Placental epithelial cell (primary cell): ENCODE data around the gene FOXL2. TPM values are rescaled to one million over a fixed set of nuclear protein-coding genes. Genes with fewer than 3 reads are reported as not detected.

ENCODE experiments used
- total RNA-seq: library from RNA; depleted of rRNA; stranded (reverse); fragments of >200 nt; gene quantifications from 2 replicates; pipeline ENCODE4 v1.2.3, GENCODE V29; 2012

The FOXL2 gene
- 0.79 and 1.2 TPM in 2 replicates for total RNA-seq

DNA sequence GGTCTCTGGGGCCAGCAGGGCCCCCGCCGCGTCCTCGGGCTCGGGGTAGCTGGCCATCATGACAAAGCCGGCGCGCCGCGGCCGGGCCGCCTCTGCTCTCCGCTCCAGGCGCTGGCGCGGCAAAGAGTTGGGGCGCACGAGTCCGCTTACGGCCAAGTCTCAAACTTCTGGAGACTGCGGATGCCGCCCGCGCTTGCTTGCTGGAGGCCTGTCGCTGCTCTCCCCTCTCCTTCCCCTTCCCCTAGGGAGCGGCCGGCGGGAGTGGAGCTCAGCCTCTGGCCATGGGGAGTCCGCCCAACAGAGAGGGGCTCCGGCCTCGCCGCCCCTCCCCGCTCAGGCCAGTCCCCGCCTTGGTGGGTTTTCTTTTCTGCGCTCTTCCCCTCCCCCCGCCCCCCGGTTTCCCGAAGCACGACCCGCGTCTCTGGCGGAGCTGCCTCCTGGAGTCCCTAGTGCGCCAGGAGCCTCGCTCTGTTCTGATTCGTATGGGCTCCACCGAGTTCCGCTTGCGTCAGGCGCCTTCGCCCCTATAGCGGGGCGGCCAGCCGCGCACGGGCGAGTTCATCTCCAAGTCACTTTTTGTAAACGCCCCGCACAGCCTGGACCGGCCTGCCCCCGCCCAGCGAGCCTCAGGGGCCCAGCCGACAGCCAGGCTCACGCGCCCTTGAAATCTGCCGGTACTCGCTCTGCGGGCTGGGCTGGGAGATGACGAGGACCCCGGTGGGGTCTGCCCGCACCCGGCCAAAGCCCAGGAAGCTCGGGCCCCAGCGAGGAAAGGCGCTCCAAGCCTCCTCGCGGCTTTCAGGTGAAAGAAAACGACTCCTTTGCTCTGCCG lies at the start of gene FOXL2, which contains the start of gene FOXL2NB:
TSS of gene FOXL2 (minus strand) at position 475 of the 832 bp plus-strand sequence. CDS start at position 60, 415 bp downstream.
TSS of gene FOXL2NB (plus strand) at position 555 of the 832 bp plus-strand sequence. CDS start at position 703, 148 bp downstream.

Other genes with a start within 250 kb of the FOXL2 start
- gene PIK3CB, start 112.2 kb downstream of the FOXL2 start, total RNA-seq = 7.5 and 9.9 TPM in 2 replicates
- gene FOXL2NB, start 80 bp upstream of the FOXL2 start, total RNA-seq = 0.79 and 1.4 TPM in 2 replicates
- gene PRR23A, start 59.1 kb upstream of the FOXL2 start, total RNA-seq = not detected in 2 replicates
- gene PRR23B, start 73.8 kb upstream of the FOXL2 start, total RNA-seq = not detected in 2 replicates
- gene PRR23C, start 97.8 kb upstream of the FOXL2 start, total RNA-seq = not detected in 2 replicates